ENCODE data around the gene RNF220.
"Not testable (repeated sequence)": the region's sequence is repeated elsewhere in the genome, so short reads cannot be mapped to it uniquely, and the experiment has no call there.

RNF220 gene

GRCh38 chr1:44678626-44679025 lies 273.6 kb downstream of the RNF220 start:
- H3K4me3 ChIP-seq (ENCODE audit: low read depth, low read length) = no peak overlapping the region
- DNase-seq (ENCODE audit: low read depth) = no peak

- H3K4me3 ChIP-seq (ENCODE audit: low read depth, low read length) = no peak overlapping the region
- DNase-seq (ENCODE audit: low read depth) = no peak
Observed at GRCh38 chr1:44679468-44679867, 274.4 kb downstream of the RNF220 start.

- H3K4me3 ChIP-seq (ENCODE audit: low read depth, low read length) = no peak overlapping the region
- no peak for DNase-seq (ENCODE audit: low read depth)
Observed at GRCh38 chr1:44681905-44682882, 277.1 kb downstream of the RNF220 start.

GRCh38 chr1:44682883-44683265 lies 277.8 kb downstream of the RNF220 start:
- no peak for DNase-seq (ENCODE audit: low read depth)
- H3K4me3 ChIP-seq (ENCODE audit: low read depth, low read length) = no peak overlapping the region

- no peak overlapping the region for H3K4me3 ChIP-seq (ENCODE audit: low read depth, low read length)
- DNase-seq (ENCODE audit: low read depth) = no peak
Observed at GRCh38 chr1:44684525-44684924, 279.5 kb downstream of the RNF220 start.

GRCh38 chr1:44685218-44685617 lies 280.2 kb downstream of the RNF220 start:
- H3K4me3 ChIP-seq (ENCODE audit: low read depth, low read length) = no peak overlapping the region
- DNase-seq (ENCODE audit: low read depth) = no peak

GRCh38 chr1:44685881-44686280 lies 280.8 kb downstream of the RNF220 start:
- H3K4me3 ChIP-seq (ENCODE audit: low read depth, low read length) = no peak overlapping the region
- DNase-seq (ENCODE audit: low read depth) = no peak

- no peak overlapping the region for H3K4me3 ChIP-seq (ENCODE audit: low read depth, low read length)
Observed at GRCh38 chr1:44688760-44689446, 283.8 kb downstream of the RNF220 start.

GRCh38 chr1:44689447-44689765 lies 284.4 kb downstream of the RNF220 start:
- DNase-seq (ENCODE audit: low read depth) = no peak

More at GRCh38 chr1:44688760-44689446, 283.8 kb downstream of the RNF220 start:
- DNase-seq (ENCODE audit: low read depth) = no peak

GRCh38 chr1:44693159-44693558 lies 288.1 kb downstream of the RNF220 start:
- H3K4me3 ChIP-seq (ENCODE audit: low read depth, low read length) = no peak overlapping the region
- DNase-seq (ENCODE audit: low read depth) = no peak

More at GRCh38 chr1:44689447-44689765, 284.4 kb downstream of the RNF220 start:
- no peak overlapping the region for H3K4me3 ChIP-seq (ENCODE audit: low read depth, low read length)

GRCh38 chr1:44693900-44694299 lies 288.8 kb downstream of the RNF220 start:
- DNase-seq (ENCODE audit: low read depth) = no peak
- no peak overlapping the region for H3K4me3 ChIP-seq (ENCODE audit: low read depth, low read length)

- DNase-seq (ENCODE audit: low read depth) = no peak
- H3K4me3 ChIP-seq (ENCODE audit: low read depth, low read length) = no peak overlapping the region
Observed at GRCh38 chr1:44694863-44695478, 289.9 kb downstream of the RNF220 start.

GRCh38 chr1:44695671-44696070 lies 290.6 kb downstream of the RNF220 start:
- no peak overlapping the region for H3K4me3 ChIP-seq (ENCODE audit: low read depth, low read length)
- DNase-seq (ENCODE audit: low read depth) = no peak

GRCh38 chr1:44696101-44696500 lies 291.0 kb downstream of the RNF220 start:
- H3K4me3 ChIP-seq (ENCODE audit: low read depth, low read length) = no peak overlapping the region
- DNase-seq (ENCODE audit: low read depth) = no peak

GRCh38 chr1:44696789-44697345 lies 291.8 kb downstream of the RNF220 start:
- DNase-seq (ENCODE audit: low read depth) = no peak

GRCh38 chr1:44698138-44698537 lies 293.1 kb downstream of the RNF220 start:
- H3K4me3 ChIP-seq (ENCODE audit: low read depth, low read length) = no peak overlapping the region
- DNase-seq (ENCODE audit: low read depth) = no peak

More at GRCh38 chr1:44696789-44697345, 291.8 kb downstream of the RNF220 start:
- H3K4me3 ChIP-seq (ENCODE audit: low read depth, low read length) = no peak overlapping the region

- DNase-seq (ENCODE audit: low read depth); H3K4me3 ChIP-seq (ENCODE audit: low read depth, low read length): not testable (repeated sequence)
Observed at GRCh38 chr1:44699375-44699774, 294.3 kb downstream of the RNF220 start.

GRCh38 chr1:44700573-44700972 lies 295.5 kb downstream of the RNF220 start:
- DNase-seq (ENCODE audit: low read depth) = no peak
- H3K4me3 ChIP-seq (ENCODE audit: low read depth, low read length) = no peak overlapping the region

GRCh38 chr1:44701141-44701573 lies 296.1 kb downstream of the RNF220 start:
- no peak overlapping the region for H3K4me3 ChIP-seq (ENCODE audit: low read depth, low read length)

More at GRCh38 chr1:44701141-44701573, 296.1 kb downstream of the RNF220 start:
- no peak for DNase-seq (ENCODE audit: low read depth)

Data from skeletal muscle cell (primary cell).